NCI-H510A treated with DMSO at 0.1 percent for 48 hours (cell line): ENCODE measurements around the gene ITGB6.
A peak's percentile ranks its signal among the peaks of the same experiment; 100 is the strongest.

Experiments
- DNase-seq: peaks from one replicate; lab custom pipeline; 2025; lab: John Stamatoyannopoulos, UW

Gene ITGB6

DNA sequence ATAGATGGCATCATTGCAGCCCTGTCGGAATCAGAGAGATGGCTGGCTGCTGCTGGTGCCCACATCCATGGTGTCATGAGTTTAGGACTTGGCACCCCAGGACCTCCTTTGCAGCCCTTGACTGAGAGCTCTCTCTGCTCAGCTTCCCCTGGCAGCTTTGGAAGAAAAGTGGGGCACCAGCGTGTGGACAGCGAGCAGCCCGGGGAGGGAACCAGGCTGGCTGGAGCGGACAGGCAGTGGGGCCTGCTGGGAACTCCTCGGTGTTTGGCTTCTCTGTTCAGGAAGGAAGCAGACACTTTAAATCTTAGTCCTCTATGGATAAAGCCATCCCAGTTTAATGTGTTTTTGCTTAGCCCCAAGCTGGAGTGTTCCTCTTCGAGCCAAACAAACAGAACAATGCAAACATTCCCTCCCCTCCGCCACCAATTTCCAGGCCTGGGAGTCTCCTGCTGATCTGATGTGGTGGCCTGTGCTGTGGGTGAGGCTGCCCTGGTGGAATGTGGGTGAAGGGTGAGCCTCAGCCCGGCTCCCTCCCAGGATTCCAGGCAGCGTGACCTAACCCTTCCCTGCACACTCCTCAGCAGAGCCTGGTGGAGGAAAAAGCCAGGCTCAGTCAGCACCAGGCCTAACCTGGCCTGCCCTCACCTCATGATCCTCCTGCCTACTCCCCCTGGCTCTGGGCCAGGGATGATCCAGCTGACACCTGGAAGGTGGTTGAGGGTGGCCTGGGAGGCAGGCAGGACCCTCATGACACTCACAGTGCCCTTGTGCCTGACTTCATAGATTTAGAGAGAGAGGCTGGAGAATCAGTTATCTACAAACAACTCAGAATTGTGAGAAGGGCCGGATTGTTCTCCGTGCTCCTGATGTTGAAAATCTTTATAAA, 21.6 kb upstream of the ITGB6 start:
- DNase-seq, result peak; percentile 52

DNA sequence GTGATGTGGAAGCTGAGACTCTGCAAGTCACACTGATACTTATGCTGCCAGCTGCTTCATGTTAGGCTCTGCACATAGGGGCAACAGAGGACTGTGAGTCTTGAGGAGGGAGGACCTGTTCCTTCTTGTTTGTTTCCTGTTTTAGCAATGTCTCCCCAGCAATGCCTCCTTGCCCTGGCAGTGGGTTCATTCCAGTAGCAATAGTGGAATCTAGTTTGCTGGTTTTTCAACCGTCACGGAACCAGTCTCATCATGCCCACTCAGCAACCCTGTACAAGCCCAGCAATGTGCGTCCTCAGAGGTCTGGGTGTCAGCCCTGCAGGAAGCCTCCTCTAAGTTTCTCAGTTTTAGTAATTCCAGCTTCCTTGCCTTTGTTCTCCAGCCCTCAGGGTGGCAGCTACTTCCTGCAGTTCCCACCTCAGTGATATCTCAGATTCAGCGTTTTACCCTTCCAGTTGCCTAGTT, 20.5 kb upstream of the ITGB6 start:
- no peak for DNase-seq

DNA sequence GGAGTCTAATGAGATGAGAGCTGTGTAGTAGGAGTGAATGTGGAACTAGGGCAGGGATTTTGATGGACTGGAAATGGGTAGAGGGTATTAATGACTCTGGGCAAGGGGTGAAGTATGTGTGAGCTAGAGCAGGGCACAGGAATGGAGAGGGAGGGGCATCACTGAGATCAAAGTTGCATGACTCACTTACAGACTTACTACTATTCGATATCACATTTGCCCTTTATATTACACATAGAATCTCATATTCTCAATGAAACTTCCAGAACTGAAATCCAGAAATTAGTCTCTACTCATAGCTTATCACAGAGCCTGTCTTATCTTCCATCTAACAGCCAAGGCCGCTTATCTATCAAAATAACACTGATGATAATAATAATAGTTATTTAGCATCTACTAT, 20.0 kb upstream of the ITGB6 start:
- no peak for DNase-seq

DNA sequence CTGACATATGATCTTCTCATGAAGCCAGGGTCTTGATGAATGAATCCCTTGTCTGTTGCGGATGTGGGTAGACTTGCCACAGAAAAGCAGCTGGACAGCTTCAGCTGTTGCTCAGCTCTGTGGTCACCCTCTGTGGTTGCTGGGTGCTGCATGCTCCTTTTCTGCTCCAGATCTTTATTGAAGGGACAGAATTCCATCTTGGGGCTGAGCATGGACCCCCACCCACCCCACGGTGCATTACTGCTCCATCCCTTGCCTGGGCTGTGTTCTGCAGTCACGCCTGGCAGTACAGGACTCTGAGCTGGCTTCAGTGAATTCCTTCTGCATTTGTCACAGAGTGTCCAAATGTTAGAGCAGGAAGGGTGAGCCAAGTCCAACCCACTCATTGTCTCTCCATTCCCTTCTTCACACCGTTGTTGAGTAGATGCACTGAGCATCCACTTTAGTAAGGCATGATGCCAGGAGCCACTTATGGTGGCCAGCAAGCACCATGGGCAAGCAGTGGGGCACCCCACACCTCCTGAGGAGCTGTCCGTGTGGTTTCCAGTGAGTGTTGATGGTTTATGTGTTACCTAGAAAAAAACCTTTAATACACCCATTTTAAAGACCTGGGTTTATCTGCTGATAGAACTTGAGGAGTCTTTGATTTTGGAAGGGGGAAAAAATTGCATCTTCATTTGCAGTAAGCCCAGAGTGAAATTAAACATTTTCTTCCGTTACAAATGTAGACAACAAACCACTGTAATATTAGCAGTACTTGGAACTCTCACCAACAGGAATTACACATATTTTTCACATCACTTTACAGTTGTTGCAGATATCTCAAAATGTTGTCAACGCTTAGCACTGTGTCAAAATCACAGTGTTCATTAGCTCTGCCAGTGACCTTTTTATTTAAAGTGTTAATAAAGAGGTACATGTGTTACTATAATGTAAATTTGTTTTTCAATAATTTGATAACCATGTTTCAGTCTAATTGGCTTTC, 14.7 kb upstream of the ITGB6 start:
- DNase-seq, result no peak

DNA sequence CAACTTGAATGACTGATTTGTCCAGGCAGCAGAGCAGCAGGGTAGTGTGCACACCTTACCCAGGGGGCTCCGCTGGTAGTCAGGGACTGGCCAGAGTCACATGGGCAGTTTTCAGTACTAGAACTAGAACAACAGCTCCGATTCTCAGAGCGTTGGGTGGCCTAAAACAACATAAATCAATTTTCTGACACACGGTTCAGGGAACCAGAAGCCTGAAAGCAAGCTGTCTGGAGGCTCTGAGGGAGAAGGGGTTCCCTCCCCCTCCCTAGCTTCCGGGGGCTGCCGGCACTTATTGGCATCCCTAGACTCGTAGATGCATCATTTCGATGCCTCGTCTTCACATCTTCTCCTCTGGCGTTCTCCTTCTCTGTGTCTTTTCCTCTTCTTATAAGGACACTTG, 13.4 kb upstream of the ITGB6 start:
- no peak for DNase-seq

DNA sequence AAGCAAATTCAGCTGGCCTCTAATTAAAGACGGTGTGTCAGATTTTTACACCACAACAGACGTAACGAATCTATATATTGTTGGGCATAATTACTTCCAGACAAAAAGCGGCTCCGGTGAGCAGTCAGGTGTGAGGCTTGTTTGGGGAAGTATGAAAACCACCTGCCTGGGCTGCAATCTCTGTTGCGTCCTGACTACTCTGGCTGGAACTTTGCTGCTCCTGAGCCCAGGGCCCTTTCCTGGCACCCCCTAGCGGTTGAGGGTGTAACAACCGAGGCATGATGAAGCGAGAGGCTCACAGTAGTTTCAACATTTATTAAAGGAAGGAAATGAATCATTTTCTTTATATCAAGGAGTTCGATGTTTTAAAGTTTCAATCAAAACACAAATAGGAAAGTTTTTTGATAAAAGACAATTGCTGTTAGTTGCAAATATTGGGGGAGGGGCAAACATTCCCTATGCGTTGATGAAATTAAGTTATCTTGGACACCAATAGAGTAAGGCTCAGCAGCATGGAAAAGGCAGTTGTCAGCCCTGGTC, 10.6 kb upstream of the ITGB6 start:
- peak; percentile 9 for DNase-seq

DNA sequence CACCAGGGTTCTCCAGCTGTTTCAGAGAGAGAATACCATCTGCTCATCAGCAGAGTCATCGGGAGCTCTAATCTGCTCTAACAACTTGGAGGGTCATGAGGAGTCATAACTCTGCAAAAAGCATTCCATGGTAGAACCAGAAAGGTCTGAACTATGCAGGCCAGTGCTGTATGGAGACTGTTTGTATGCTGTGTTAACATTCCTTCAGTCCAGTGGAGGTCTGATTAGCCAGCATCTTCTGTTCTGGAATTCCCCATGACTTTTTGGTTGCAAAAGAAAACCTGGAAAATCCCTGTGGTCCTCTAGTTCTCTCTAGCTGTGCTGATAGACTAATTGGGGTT, 9.4 kb upstream of the ITGB6 start:
- DNase-seq, result no peak

DNA sequence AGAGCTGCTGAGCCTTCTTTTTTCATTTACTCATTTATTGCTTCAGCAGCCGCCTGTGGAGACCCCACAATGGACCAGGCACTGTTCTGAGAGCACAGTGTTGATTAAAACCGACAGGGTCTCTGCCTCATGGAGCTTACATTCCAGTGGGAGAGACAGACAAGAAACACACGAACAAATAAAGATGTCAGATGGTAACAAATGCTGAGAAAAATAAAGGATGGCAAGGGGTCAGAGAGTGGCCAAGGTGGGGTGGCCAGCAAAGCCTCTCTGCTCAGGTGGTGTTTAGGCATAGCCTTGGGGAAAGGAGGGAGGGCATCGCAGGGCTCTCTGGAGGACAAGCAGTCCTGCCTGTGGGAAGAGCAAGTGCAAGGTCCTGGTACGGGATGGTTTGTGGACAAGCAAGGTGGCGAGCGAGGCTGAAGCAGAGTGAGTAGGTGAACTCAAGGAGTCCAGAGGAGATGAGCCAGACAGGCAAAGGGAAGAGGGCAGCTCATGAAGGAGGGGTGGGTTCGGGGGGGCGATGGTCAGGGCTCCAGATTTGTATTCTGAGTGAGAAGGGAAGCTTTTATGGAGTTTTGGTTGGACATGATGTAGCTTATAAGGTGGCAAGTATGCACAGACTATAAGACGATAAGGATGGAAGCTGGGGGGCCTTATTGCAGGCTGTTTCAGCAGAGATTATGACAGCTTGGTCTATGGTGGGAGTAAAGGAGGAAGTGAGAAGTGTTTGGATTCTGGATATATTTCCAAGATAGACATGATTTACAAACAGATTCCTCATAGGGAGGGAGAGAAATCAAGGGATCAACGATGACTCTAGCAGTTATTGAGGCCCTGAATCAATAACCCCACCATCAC, 8.8 kb upstream of the ITGB6 start:
- no peak for DNase-seq

DNA sequence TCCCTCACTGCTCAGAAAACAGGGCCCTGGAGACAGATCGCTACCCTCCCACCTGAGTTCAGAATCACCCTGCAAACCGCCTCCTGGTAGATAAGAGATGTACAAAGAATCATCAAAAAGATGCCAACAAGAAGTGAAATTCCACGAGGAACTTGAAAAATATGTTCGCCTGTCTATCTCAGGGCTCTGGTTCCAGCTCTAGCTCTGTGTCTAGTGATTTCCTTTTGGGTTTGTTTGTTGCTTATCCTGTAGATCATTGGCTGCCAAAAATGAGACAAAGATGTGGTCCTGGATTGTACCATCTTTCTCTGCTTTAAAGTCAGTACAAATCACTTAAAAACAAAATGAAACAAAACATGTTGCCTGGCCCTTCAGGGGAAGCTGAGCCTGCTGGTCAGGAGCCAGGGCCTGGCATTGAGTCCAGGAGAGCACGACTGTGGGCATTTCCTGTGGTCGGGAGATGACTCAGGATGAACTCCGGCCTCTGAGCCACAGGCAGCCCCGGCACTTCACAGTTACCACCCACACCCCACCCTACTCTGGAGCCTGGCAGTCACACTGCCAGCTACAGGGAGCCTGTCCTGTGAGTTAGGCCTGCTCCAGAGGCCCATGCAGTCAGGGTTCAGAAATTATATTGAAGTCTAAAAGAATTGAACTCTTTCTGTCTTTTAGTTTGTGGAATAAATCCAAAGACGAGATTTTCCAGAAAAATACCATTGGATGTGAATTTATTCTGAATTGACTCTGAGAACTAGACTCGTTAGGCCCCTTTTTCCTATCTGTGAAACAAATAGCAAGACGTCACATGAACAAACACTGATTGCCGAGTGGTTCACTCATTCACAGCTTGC, 8.0 kb upstream of the ITGB6 start:
- DNase-seq, result no peak

DNA sequence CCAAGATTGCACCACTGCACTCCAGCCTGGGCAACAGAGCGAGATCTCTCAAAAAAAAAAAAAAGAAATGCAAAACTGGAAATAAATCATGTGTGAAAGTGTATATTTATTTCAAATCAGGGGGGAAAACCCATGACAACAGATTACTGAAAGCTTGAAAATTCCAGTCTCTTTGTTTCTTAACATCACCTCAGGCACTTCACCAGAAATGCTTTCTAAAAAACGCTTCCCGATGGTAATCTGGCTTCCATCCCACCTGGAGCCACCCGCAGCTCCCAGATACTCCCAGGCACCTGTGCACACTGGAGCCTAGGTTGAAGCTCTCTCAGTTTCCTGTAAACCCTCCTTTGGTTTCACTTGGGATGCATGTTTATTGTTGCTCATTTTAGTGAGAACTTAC, 7.2 kb upstream of the ITGB6 start:
- no peak for DNase-seq

DNA sequence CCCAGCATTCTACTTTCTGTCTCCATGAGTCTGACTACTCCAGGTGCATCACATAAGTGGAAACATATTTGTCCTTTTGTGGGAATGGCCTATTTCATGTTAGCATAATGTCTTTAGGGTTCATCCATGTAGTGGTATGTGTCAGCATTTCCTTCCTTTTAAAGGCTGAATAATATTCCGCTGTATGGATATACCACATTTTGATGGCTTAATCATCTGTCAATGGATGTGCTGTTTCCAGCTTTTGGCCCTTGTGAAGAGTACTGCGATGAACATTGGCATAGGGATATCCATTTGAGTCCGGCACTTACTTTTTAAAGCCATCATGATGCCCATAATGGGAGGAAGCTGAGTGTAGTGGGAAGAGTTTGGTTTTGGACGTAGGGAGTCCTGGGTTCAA, 6.4 kb upstream of the ITGB6 start:
- DNase-seq, result no peak

DNA sequence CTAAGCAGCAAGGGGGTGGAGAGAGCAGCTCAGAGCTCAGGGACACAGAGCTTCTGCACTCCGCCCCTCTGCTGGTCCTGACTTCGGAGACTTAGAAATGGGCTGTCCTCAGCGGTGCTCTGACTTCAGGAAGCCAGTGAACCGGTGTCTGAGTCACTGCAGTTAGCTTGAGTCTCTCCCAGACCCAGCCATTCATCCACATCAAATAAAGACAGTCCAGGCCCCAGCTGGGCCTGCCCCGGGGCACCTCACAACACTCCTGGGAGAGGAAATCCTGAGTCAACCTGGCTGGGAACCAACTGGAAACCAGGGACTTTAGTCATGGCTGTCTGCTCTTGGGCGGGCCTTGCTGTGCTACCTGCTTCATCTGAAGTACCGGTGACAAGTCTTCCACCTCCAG, 5.4 kb upstream of the ITGB6 start:
- DNase-seq, result no peak

DNA sequence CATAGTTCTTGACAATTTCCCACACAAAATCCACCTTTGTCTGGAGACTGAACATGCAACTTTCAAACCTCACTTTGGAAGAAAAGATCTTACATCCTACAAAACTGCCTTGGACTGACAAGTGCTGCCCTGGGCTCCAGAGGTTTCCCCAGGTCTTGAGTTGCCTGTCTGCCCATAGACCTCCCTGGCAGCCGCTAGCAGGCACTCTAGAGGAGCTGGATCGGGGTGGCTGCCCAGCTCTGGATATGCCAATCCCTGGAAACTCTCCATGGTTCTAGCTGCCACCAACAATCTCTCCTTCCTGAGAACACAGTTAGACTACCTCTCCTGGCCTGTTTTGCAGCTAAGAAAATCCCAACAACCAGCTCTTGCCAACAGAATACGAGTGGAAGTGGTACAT, 3.4 kb upstream of the ITGB6 start:
- DNase-seq, result no peak

DNA sequence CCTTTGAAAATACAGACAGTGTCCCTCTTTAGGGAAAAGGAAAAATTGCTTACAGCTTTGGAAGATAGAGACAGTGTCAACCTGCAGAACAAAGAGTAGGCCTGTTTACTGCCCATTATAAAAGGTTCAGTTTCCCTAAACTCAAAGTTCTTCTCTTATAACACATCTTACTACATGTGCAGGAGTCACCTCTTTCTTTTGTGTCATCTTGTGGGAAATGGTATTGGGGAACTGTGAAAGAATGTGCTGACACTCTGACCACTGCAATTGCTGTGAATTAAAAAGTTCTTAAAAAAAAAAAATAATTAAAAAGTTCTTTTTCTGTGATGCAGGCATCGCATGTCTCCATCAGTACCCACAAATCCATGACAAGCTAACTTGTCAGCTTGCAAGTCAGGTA, 2.9 kb upstream of the ITGB6 start:
- DNase-seq, result no peak

DNA sequence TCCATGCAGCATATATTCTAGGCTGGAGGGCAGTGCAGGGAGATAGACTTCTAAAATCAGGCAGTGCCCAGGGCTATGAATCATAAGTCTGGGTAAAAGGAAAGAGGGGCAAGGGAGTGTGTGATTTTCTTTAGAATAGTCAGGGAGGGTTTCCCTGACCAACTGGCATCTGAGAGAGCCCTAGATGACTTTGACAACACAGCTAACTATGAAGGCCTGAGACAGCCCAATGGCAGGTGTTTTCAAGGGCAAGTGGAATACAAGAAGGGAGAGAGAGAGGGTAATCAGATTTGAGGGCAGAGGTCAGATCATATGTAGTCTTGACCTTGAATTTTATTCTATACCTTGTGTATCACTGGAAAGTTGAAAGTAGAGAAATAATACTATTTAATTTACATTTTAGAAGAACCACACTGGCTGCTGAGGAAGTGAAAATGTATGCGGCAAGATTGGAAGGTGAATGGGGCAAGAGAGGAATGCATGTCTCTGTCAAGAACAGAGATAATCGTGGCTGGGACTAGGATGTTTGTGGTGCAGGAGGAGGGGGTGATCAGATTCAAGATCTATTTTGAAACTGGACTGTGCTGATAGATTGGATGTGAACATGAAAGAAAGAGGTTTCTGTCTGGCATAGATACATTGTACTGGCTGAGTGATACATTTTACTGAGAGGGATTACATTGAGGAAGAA, 1.9 kb upstream of the ITGB6 start:
- no peak for DNase-seq

DNA sequence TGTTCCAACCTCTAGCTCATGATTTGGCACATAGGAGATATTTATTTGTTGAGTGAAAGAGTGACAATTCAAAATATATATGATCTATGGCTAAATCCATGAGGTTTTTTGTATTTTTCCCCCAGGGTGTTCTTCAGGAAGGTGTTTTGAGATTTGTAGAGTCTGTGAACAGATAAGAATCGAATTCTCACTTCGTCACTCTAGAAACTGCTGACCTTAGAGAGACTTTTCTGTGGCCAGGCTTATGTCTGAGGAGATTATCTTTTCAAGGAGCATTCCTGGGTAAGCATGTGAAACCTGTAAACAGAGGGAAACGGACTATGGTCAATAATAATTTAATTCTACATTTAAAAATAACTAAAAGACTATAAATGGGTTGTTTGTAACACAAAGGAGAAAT, 849 bp upstream of the ITGB6 start:
- DNase-seq, result no peak

DNA sequence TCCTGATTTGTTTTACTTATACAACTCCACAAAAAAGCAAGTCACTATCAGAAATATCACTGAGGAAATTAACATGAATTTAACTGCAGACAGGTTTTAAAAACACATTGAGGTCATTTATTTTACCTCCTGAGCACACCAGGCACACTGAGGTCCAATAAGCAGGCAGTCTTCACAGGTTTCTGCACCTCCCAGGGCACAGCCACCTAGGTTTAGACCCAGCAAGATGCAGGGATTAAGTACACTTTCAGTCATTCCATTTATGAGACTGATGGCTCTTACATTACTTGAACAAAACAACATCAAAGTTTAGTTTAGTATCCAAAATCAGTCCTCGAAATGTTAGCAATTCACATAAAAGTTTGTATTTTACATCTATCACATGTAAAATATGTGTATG, 1.0 kb downstream of the ITGB6 start:
- DNase-seq, result no peak

DNA sequence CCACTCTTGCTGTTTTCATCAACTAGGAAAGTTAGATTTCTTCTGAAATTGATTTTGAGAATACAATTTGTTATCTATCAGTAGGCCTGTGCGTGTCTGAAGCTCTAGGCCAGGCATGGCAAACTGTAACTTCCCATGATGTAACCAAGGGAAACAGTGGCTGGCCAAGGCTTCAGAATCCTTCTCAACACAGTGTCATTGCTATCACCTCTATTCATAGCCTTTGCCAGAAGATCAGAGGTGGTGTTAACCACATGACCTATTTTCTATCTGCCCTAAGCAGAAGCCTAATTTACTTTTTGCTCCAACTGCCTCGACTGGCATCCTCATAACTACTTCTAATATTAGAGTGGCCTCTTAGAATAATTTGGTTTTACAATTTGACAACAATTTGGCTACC, 2.5 kb downstream of the ITGB6 start:
- no peak for DNase-seq

DNA sequence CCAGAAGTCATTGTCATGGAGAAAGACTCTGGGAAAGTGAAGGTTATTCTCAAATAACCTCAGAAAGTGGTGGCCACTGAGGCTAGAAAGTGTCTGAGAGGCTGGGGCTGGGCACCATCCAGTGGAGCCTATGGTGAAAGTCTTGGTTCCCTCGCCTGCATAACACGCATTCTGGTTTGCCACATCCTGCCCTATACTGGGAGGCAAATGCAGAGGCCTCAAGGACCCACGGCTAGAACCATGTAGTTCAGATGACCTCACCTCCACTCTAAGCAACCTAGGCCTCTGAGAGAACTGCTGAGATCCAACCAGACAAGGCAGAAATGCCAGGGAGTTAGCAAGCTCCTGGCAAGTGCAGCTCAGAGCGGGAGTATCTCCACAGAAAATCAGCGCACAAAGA, 5.1 kb downstream of the ITGB6 start:
- no peak for DNase-seq

DNA sequence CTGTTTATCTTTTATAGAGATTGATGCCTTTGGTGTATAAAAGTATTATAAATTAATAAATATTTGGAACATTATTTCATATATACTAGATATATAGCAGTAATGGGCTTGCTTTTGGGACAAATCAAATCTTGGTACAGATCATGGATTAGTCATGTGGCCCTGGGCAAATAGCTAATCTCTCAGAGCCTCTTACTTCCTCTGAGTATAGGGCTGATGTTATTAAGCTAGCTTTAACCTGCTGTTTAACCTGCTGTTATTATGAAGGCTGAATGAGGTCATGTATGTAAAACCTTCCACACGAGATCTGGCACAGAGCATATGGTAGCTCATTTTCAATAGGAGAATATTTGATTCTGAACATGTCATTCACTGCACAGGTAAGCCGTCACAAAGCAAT, 5.7 kb downstream of the ITGB6 start:
- DNase-seq, result no peak
